Coronary artery (tissue), 2 donors: ENCODE measurements around the gene PRR23E.

Experiments
- DNase-seq: peaks from one replicate; pipeline ENCODE4 v3.0.0-alpha.2; 2017; ENCODE audit warnings: low spot score
- H3K27ac ChIP-seq, 2 donors: fragments of 200-600 bp; sonication (generic); one replicate each; pipeline ENCODE4 v1.5.1; 2016 to 2019
- H3K4me3 ChIP-seq: fragments of 200-600 bp; sonication (generic); 2 replicates; pipeline ENCODE4 v1.5.1; 2016; ENCODE audit warnings: mild to moderate bottlenecking, moderate library complexity
- CTCF ChIP-seq: fragments of 200-600 bp; sonication (generic); IDR thresholded peaks from one replicate; pipeline ENCODE4 v1.5.1; 2019; ENCODE audit warnings: antibody characterized with exemption

Gene PRR23E

GRCh38 chr3:127247292-127247691, 54.4 kb downstream of the PRR23E start:
- no peak overlapping the region for H3K4me3 ChIP-seq
- no peak for DNase-seq
- no peak for TF ChIP-seq CTCF

More at GRCh38 chr3:127247292-127247691, 54.4 kb downstream of the PRR23E start:
- no peak overlapping the region for H3K27ac ChIP-seq
